Right lobe of liver (tissue), 4 donors: ENCODE measurements around the gene ADCY9.

ENCODE experiments used
- POLR2A ChIP-seq: fragments of 450-650 bp; IDR thresholded peaks from one replicate; pipeline ENCODE4 v1.6.1; 2017; ENCODE audit warnings: antibody characterized with exemption, mild to moderate bottlenecking
- TF ChIP-seq, protein P1 (sequence below), 4 donors: fragments of 200-600 bp in 3 of 4; fragments of 450-650 bp in 1 of 4; IDR thresholded peaks; one replicate each; pipeline versions ENCODE4 v1.5.1 to v1.8.0; 2016 to 2022; ENCODE audit warnings: antibody characterized with exemption in 4 of 4, mild to moderate bottlenecking in 2 of 4
- donor health status: DM: no; HTN: no; CAD: no.
- donor health status: DM: no; HTN: no; CAD: no.
- donor health status: DM: no; HTN: yes; CAD: no.

DNA sequence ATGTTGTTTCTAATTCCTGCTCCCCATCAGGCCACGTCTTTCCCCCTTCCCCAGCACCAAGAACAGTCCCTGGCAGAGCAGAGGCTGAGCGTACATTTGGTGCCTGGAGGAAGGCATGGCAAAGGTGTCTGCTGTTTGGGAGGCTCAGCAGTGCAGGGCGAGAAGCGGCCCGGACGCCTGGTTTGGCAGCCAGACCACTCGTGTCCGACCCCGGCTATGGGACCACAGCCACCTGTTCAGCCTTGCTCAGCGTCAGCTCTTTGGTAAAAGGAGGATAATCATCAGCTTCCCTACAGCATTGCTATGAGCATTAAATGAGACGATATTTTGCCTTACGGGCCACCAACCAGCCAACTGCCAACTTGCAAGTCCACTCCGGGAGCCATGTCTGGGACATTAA lies 129.0 kb downstream of the ADCY9 start:
- TF ChIP-seq, protein P1, sequence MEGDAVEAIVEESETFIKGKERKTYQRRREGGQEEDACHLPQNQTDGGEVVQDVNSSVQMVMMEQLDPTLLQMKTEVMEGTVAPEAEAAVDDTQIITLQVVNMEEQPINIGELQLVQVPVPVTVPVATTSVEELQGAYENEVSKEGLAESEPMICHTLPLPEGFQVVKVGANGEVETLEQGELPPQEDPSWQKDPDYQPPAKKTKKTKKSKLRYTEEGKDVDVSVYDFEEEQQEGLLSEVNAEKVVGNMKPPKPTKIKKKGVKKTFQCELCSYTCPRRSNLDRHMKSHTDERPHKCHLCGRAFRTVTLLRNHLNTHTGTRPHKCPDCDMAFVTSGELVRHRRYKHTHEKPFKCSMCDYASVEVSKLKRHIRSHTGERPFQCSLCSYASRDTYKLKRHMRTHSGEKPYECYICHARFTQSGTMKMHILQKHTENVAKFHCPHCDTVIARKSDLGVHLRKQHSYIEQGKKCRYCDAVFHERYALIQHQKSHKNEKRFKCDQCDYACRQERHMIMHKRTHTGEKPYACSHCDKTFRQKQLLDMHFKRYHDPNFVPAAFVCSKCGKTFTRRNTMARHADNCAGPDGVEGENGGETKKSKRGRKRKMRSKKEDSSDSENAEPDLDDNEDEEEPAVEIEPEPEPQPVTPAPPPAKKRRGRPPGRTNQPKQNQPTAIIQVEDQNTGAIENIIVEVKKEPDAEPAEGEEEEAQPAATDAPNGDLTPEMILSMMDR (IDR thresholded peaks at IDR 0.05), result no peak
- TF ChIP-seq POLR2A, result no peak
